Thyroid gland (tissue), 4 donors: ENCODE results near the gene ATG16L1. TPM values are rescaled to one million over a fixed set of nuclear protein-coding genes. Genes with fewer than 3 reads are reported as not detected.

ENCODE experiments used
- DNase-seq, 2 donors: peaks; one replicate each; pipeline ENCODE4 v3.0.0-alpha.2; 2019
- H3K27ac ChIP-seq, 3 donors: fragments of 200-600 bp; sonication (generic); 1 replicate in 2 of 3; 2 replicates in 1 of 3; pipeline ENCODE4 v1.5.1; 2016 to 2019; ENCODE audit warnings: mild to moderate bottlenecking in 1 of 3, moderate library complexity in 1 of 3
- H3K27me3 ChIP-seq: fragments of 200-600 bp; sonication (generic); one replicate; pipeline ENCODE4 v1.5.1; 2019
- H3K36me3 ChIP-seq, 2 donors: fragments of 200-600 bp; sonication (generic); one replicate each; pipeline ENCODE4 v1.5.1; 2016 to 2019
- H3K4me1 ChIP-seq, 2 donors: fragments of 200-600 bp; sonication (generic); one replicate each; pipeline ENCODE4 v1.5.1; 2017 to 2019
- H3K4me3 ChIP-seq, 3 donors: fragments of 200-600 bp; sonication (generic); replicated peaks in 1 of 3; 1 replicate in 2 of 3; 2 replicates in 1 of 3; pipeline ENCODE4 v1.5.1; 2016; ENCODE audit warnings: mild to moderate bottlenecking in 1 of 3
- H3K9me3 ChIP-seq: fragments of 200-600 bp; sonication (generic); one replicate; pipeline ENCODE4 v1.5.1; 2017
- CTCF ChIP-seq, 6 experiments: fragments of 200-600 bp in 3 of 6; fragments of 450-650 bp in 3 of 6; sonication (generic) in 3 of 6; IDR thresholded peaks; one replicate each; pipeline ENCODE4 v1.5.1; 2016 to 2019; ENCODE audit warnings: antibody characterized with exemption in 6 of 6, mild to moderate bottlenecking in 2 of 6, inconsistent platforms in 1 of 6, moderate library complexity in 1 of 6
- POLR2A ChIP-seq, 2 donors: fragments of 450-650 bp; IDR thresholded peaks; one replicate each; pipeline ENCODE4 v1.6.1; 2017; ENCODE audit warnings: antibody characterized with exemption in 2 of 2, mild to moderate bottlenecking in 2 of 2, moderate library complexity in 1 of 2
- WGBS, 2 donors: methylation state at CpG; one replicate each; pipeline ENCODE4 v1.1.5; 2017; 5-methylcytosine and 5-hydroxymethylcytosine counted together
- intact Hi-C: fragments of 100-400 bp; cut with DNase I; formaldehyde crosslinking; loops from one replicate; pipeline ENCODE4 v1.15.1; 2023
- total RNA-seq, 4 donors: library from RNA; depleted of rRNA; stranded (reverse); fragments of >200 nt; gene quantifications; one replicate each; pipeline ENCODE4 v1.2.3, GENCODE V29; 2016

The ATG16L1 gene
- total RNA-seq, 4 donors from 2014 or later: 52.7 to 112 (median 78.9) TPM

DNA sequence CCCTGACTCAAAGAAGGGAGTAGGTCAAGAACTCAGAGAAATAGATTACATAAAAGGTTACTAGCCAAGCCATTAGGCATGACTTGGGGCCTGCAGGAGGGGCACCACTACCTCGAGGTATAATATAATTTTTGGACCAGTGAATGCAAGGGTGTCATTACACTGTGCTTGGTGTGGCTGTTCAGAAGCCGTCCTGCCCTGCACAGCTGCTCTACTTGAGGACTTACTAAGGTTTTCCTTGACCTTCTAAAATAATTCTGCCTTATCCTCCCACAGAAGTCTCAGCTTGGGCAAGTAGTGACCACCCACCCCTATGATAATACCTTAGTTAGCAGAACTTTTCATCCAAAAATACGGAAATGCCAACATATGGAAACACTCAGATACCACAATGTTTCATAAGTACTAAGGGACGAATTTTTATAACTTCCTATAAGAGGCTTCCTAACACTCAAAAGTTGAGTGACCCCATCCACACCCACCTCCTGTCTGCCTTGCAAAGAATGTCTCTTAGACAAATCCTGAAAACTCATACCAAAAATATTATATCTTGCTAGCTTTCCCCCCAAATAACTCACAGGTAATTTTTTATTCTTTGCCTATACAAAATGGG lies 17.7 kb upstream of the ATG16L1 start:
- no peaks in the 10 kb centered on the region for H3K36me3 ChIP-seq
- TF ChIP-seq CTCF (IDR thresholded peaks at IDR 0.05) (no peak), POLR2A (IDR thresholded peaks at IDR 0.05) (no peak)
- DNase-seq: no peak
- intact Hi-C loops: no loop called here
- no peaks in the 10 kb centered on the region for H3K9me3 ChIP-seq
- H3K4me1 ChIP-seq: no peaks in the 10 kb centered on the region
- no peaks in the 10 kb centered on the region for H3K27me3 ChIP-seq
- WGBS, 2 donors: 75 to 76% methylated on average over 4 of the region's 4 CpGs
- H3K4me3 ChIP-seq: no peak overlapping the region
- H3K27ac ChIP-seq: no peak overlapping the region

GRCh38 chr2:233234264-233234663 lies 17.2 kb upstream of the ATG16L1 start:
- no peaks in the 10 kb centered on the region for H3K36me3 ChIP-seq
- intact Hi-C loops: no loop called here
- no peak overlapping the region for H3K27ac ChIP-seq
- no peak overlapping the region for H3K4me3 ChIP-seq
- no peaks in the 10 kb centered on the region for H3K27me3 ChIP-seq
- H3K4me1 ChIP-seq: no peaks in the 10 kb centered on the region
- 84 to 88% methylated on average over 2 of the region's 2 CpGs for WGBS, 2 donors
- DNase-seq: no peak
- no peaks in the 10 kb centered on the region for H3K9me3 ChIP-seq
- TF ChIP-seq POLR2A (IDR thresholded peaks at IDR 0.05): no peak

DNA sequence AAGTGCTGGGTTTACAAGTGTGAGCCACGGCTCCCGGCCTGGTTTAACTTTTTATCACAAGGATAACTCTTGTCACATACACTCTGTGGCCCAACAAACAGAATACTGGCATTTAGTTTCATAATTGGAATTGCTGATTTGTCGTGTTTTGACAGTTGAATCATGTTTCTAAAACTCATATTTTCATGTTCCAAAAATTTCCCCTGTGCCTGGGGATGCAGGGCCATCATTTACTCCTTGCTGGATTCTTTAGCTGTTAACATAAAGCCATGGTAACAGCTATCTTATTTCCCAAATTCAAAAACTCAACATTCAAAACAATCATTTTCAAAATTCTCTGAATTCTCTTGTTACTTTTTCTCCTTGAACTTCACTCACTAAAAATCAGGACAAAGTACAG lies 16.5 kb upstream of the ATG16L1 start:
- H3K36me3 ChIP-seq: no peaks in the 10 kb centered on the region
- no peak overlapping the region for H3K27ac ChIP-seq
- H3K9me3 ChIP-seq: no peaks in the 10 kb centered on the region
- H3K4me1 ChIP-seq: no peaks in the 10 kb centered on the region
- no peak for TF ChIP-seq POLR2A (IDR thresholded peaks at IDR 0.05)
- no peak for TF ChIP-seq CTCF (IDR thresholded peaks at IDR 0.05)
- H3K4me3 ChIP-seq: no peak overlapping the region
- intact Hi-C loops: no loop called here
- DNase-seq: no peak
- H3K27me3 ChIP-seq: no peaks in the 10 kb centered on the region
- 84 to 91% methylated on average over 3 of the region's 3 CpGs for WGBS, 2 donors

GRCh38 chr2:233235977-233236376 lies 15.5 kb upstream of the ATG16L1 start:
- whole genome bisulfite sequencing, 2 donors: 58 to 80% methylated on average over 8 to 9 of the region's 9 CpGs
- no peak for DNase-seq
- H3K4me1 ChIP-seq: no peaks in the 10 kb centered on the region
- H3K27ac ChIP-seq: no peak overlapping the region
- TF ChIP-seq POLR2A (IDR thresholded peaks at IDR 0.05): no peak
- no peak for TF ChIP-seq CTCF (IDR thresholded peaks at IDR 0.05)
- no peaks in the 10 kb centered on the region for H3K27me3 ChIP-seq
- no peaks in the 10 kb centered on the region for H3K9me3 ChIP-seq
- H3K36me3 ChIP-seq: no peaks in the 10 kb centered on the region
- no peak overlapping the region for H3K4me3 ChIP-seq
- intact Hi-C loops: no loop called here

- H3K4me3 ChIP-seq: no peak overlapping the region
- H3K27me3 ChIP-seq: no peaks in the 10 kb centered on the region
- WGBS, 2 donors: 82 to 86% methylated on average over 7 of the region's 7 CpGs
- H3K36me3 ChIP-seq: no peaks in the 10 kb centered on the region
- H3K9me3 ChIP-seq: no peaks in the 10 kb centered on the region
- H3K4me1 ChIP-seq: no peaks in the 10 kb centered on the region
- H3K27ac ChIP-seq: no peak overlapping the region
- intact Hi-C loops: no loop called here
- no peak for TF ChIP-seq POLR2A (IDR thresholded peaks at IDR 0.05)
- no peak for TF ChIP-seq CTCF (IDR thresholded peaks at IDR 0.05)
- DNase-seq: no peak
Measured at GRCh38 chr2:233236820-233237589, 14.5 kb upstream of the ATG16L1 start.
